Muscle of leg (tissue), 16 donors: ENCODE measurements around the gene TREML1. TPM values are rescaled to one million over a fixed set of nuclear protein-coding genes. Genes with fewer than 3 reads are reported as not detected.
A peak's percentile ranks its signal among the peaks of the same experiment; 100 is the strongest.

ENCODE experiments used
- DNase-seq: peaks from one replicate; pipeline ENCODE4 v3.0.0; 2013
- H3K27ac ChIP-seq: one replicate; pipeline ENCODE4 v1.5.1; 2013; ENCODE audit warnings: mild to moderate bottlenecking, low read length, control low read depth
- H3K27me3 ChIP-seq: one replicate; pipeline ENCODE4 v1.6.1; 2013; ENCODE audit warnings: low read length; ENCODE audit not compliant: control insufficient read depth, insufficient read depth
- H3K36me3 ChIP-seq: one replicate; pipeline ENCODE4 v1.6.1; 2013; ENCODE audit warnings: low read length; ENCODE audit not compliant: control insufficient read depth, insufficient read depth
- H3K4me1 ChIP-seq: one replicate; pipeline ENCODE4 v1.6.1; 2013; ENCODE audit warnings: low read length; ENCODE audit not compliant: control insufficient read depth, insufficient read depth
- H3K4me3 ChIP-seq: one replicate; pipeline ENCODE4 v1.5.1; 2013; ENCODE audit warnings: low read length, control low read depth
- H3K9me3 ChIP-seq: replicated peaks from 2 replicates; pipeline ENCODE4 v1.6.1; 2013; ENCODE audit warnings: low read depth, low read length; ENCODE audit not compliant: control insufficient read depth
- WGBS: methylation state at CpG from one replicate; pipeline ENCODE4 v1.1.5; 2013; ENCODE audit warnings: missing lambda C conversion rate; ENCODE audit not compliant: insufficient coverage; 5-methylcytosine and 5-hydroxymethylcytosine counted together
- long read RNA-seq, 11 donors: transcript quantifications; one replicate each; lab custom pipeline, GENCODE V29; 2026
- polyA plus RNA-seq, 8 donors: library from polyadenylated mRNA; unstranded; fragments of 120-200 nt; gene quantifications; one replicate each; pipeline versions ENCODE4 v1.2.1 to v1.2.3, GENCODE V29; 2013; ENCODE audit warnings: inconsistent platforms in 1 of 8, low replicate concordance in 1 of 8; ENCODE audit not compliant: insufficient read length in 8 of 8, insufficient read depth in 1 of 8
- total RNA-seq: library from RNA; stranded (reverse); fragments of 120-200 nt; gene quantifications from one replicate; pipeline ENCODE4 v1.2.4, GENCODE V29; 2013

Gene TREML1
- total RNA-seq (0.18 TPM), polyA plus RNA-seq (under 1 TPM in 7 of 8 donors, not detected in 1; 0.10 to 0.49 (median 0.16) TPM)
- long read RNA-seq, donor 1, result 0 reads
- long read RNA-seq, donor 2, result 0 reads
- long read RNA-seq, donor 3, result 0 reads
- long read RNA-seq, donor 4, partial matches to known transcripts, result 0 of 1 reads
- long read RNA-seq, donor 4, other reads (novel, unspliced or antisense), result 0 of 1 reads
- long read RNA-seq, donor 5, partial matches to known transcripts, result 0 of 1 reads
- long read RNA-seq, donor 5, other reads (novel, unspliced or antisense), result 0 of 1 reads
- long read RNA-seq, donor 6, result 0 reads
- long read RNA-seq, donor 7, result 0 reads
- long read RNA-seq, donor 8, result 0 reads
- long read RNA-seq, donor 9, result 0 reads
- long read RNA-seq, donor 10, result 0 reads
- long read RNA-seq, donor 11, result 0 reads

GRCh38 chr6:41153992-41154625, at the start of gene TREML1:
Gene TREML1 (minus strand): TSS chr6:41154347. CDS start chr6:41154288, 59 bp downstream.
- Histone ChIP-seq H3K27me3 (peaks cover 2% of the 10 kb centered on the region), H3K36me3 (no peaks in the 10 kb centered on the region), H3K4me3 (no peak within 1 kb of the TSS), H3K9me3 (no peaks in the 10 kb centered on the region), H3K27ac (no peak within 1 kb of the TSS), H3K4me1 (peaks cover 7% of the 10 kb centered on the region)
- 54% methylated on average over 4 of the region's 5 CpGs for WGBS
- DNase-seq, result no peak

- H3K4me3 ChIP-seq, result no peak overlapping the region
- no peaks in the 10 kb centered on the region for H3K4me1 ChIP-seq
- H3K27ac ChIP-seq, result no peak overlapping the region
- no peaks in the 10 kb centered on the region for H3K36me3 ChIP-seq
- WGBS, result 60% methylated on average over 8 of the region's 8 CpGs
- no peak for DNase-seq
- H3K27me3 ChIP-seq, result no peaks in the 10 kb centered on the region
- H3K9me3 ChIP-seq, result no peaks in the 10 kb centered on the region
These were observed 47.6 kb upstream of the TREML1 start for GRCh38 chr6:41201764-41202173.

- H3K9me3 ChIP-seq, result no peaks in the 10 kb centered on the region
- H3K36me3 ChIP-seq, result no peaks in the 10 kb centered on the region
- H3K27ac ChIP-seq, result no peak within 1 kb of the TSS
- WGBS, result 56% methylated on average over 9 of the region's 12 CpGs
- no peak for DNase-seq
- no peaks in the 10 kb centered on the region for H3K4me1 ChIP-seq
- H3K27me3 ChIP-seq, result no peaks in the 10 kb centered on the region
- no peak within 1 kb of the TSS for H3K4me3 ChIP-seq
These were observed 47.0 kb upstream of the TREML1 start, which contains the start of gene TREML2 for GRCh38 chr6:41200901-41201763. Gene TREML2 (minus strand): TSS chr6:41201149. CDS start chr6:41201008, 141 bp downstream.

DNA sequence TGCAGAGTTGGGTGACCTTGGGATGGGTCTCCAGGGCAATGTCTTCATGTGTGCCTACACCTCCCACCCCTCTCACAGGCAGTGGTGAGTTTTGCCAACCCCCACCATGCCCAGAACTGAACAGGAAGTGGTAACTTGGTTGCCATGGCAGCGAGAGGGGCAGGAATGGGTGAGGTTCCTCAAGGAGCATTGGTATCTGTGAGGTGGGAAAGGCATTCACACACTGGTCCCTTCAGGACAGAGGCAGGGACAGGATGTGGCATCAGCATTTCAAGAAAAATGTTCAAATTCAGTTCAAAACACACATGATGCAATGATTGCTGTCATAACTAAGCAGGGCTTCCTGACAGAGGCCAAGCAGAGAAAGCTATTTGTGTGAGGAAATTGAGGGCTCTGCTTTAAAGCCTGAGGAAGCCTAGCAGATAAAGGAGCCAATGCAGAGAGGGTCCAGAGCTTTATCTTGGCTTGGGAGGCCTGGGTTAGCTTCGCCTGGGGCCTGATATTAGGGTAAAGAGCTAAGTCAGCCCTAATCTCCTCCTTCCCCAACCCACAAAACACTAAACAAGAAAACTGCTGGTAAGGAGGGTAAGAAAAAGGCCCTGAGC, 46.3 kb upstream of the TREML1 start:
- H3K27me3 ChIP-seq, result peaks cover 2% of the 10 kb centered on the region
- no peak overlapping the region for H3K4me3 ChIP-seq
- DNase-seq, result peak; percentile 30
- no peaks in the 10 kb centered on the region for H3K9me3 ChIP-seq
- H3K4me1 ChIP-seq, result no peaks in the 10 kb centered on the region
- no peak overlapping the region for H3K27ac ChIP-seq
- 80% methylated on average over 1 of the region's 2 CpGs for WGBS
- H3K36me3 ChIP-seq, result no peaks in the 10 kb centered on the region

GRCh38 chr6:41199552-41200246, 45.6 kb upstream of the TREML1 start:
- no CpG with 5 or more reads among the region's 1 CpG for WGBS

GRCh38 chr6:41197234-41197633, 43.1 kb upstream of the TREML1 start:
- H3K36me3 ChIP-seq, result no peaks in the 10 kb centered on the region
- H3K27me3 ChIP-seq, result peaks cover 5% of the 10 kb centered on the region
- H3K27ac ChIP-seq, result no peak overlapping the region
- no CpG with 5 or more reads among the region's 3 CpGs for WGBS
- no peaks in the 10 kb centered on the region for H3K9me3 ChIP-seq
- H3K4me3 ChIP-seq, result no peak overlapping the region
- no peaks in the 10 kb centered on the region for H3K4me1 ChIP-seq
- DNase-seq, result no peak

More at GRCh38 chr6:41199552-41200246, 45.6 kb upstream of the TREML1 start:
- no peak for DNase-seq
- H3K9me3 ChIP-seq, result no peaks in the 10 kb centered on the region
- no peak overlapping the region for H3K4me3 ChIP-seq
- no peaks in the 10 kb centered on the region for H3K4me1 ChIP-seq
- no peaks in the 10 kb centered on the region for H3K36me3 ChIP-seq
- H3K27me3 ChIP-seq, result peaks cover 2% of the 10 kb centered on the region
- H3K27ac ChIP-seq, result no peak overlapping the region

GRCh38 chr6:41194386-41194785, 40.2 kb upstream of the TREML1 start:
- WGBS, result 92% methylated on average over 3 of the region's 3 CpGs
- H3K4me3 ChIP-seq, result no peak overlapping the region
- no peaks in the 10 kb centered on the region for H3K4me1 ChIP-seq
- H3K9me3 ChIP-seq, result peaks cover 2% of the 10 kb centered on the region
- DNase-seq, result no peak
- no peak overlapping the region for H3K27ac ChIP-seq
- peaks cover 5% of the 10 kb centered on the region for H3K27me3 ChIP-seq
- H3K36me3 ChIP-seq, result no peaks in the 10 kb centered on the region

DNA sequence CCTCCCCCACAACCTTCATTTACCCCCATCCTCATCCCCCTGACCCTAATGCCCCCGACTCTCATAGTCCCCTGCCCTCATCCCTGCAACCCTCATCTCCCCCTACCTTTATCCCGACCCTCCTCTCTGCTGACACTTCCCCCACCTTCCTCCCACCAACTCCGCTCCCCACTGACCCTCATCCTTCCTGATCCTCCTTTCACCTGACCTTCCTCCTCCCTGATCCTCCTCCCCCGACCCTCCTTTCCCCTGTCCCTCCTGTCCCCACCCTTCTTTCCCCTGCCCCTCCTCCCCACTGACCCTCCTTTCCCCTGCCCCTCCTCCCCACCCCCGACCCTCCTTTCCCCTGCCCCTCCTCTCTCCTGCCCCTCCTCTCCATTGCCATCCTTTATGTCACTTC, 39.7 kb upstream of the TREML1 start:
- Histone ChIP-seq H3K27me3 (peaks cover 5% of the 10 kb centered on the region), H3K4me1 (no peaks in the 10 kb centered on the region), H3K9me3 (peaks cover 2% of the 10 kb centered on the region), H3K36me3 (no peaks in the 10 kb centered on the region), H3K27ac (no peak overlapping the region), H3K4me3 (no peak overlapping the region)
- 61% methylated on average over 3 of the region's 5 CpGs for WGBS
- no peak for DNase-seq

- no peak for DNase-seq
- WGBS, result 57% methylated on average over 3 of the region's 5 CpGs
- Histone ChIP-seq H3K4me3 (no peak overlapping the region), H3K27ac (no peak overlapping the region), H3K27me3 (peaks cover 6% of the 10 kb centered on the region), H3K9me3 (peaks cover 2% of the 10 kb centered on the region), H3K4me1 (no peaks in the 10 kb centered on the region), H3K36me3 (no peaks in the 10 kb centered on the region)
These were observed 39.1 kb upstream of the TREML1 start for GRCh38 chr6:41193171-41193734.
